ENCODE measurements around the gene WDR59.

DNA sequence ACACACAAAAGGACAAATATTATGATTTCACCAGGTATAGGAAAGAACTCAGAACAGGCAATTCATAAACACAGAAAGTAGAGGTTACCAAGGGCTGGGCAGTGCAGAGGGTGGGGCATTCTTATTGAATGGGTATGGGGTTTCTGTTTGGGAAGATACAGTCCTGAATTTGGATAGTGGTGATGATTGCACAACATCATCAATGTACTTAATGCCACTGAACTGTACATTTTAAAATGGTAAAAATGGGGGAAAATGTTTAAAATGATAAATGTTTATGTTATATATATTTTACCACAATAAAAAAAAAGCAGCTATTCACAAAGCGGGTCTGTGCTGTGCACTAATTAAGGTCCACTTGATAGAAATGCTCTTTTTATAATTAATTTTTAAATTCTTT lies 137.7 kb downstream of the WDR59 start:
- TF ChIP-seq TAF1 (IDR thresholded peaks at IDR 0.05; ENCODE audit: low read depth, low read length) = no peak
- TF ChIP-seq POLR2A (IDR thresholded peaks at IDR 0.05; ENCODE audit: low read depth, low read length) = no peak
